ENCODE results near the gene ZIC5.

ZIC5 gene

GRCh38 chr13:99985886-99986527, 14.4 kb upstream of the ZIC5 start:
- no peak overlapping the region for H3K27ac ChIP-seq
- TF ChIP-seq ZFX (IDR thresholded peaks at IDR 0.05) (no peak), CTCF (conservative IDR thresholded peaks at IDR 0.05) (no peak)

- no peak overlapping the region for H3K27ac ChIP-seq
- TF ChIP-seq CTCF (conservative IDR thresholded peaks at IDR 0.05): no peak
- no peak for TF ChIP-seq ZFX (IDR thresholded peaks at IDR 0.05)
Measured at GRCh38 chr13:99985241-99985874, 13.8 kb upstream of the ZIC5 start.

- TF ChIP-seq ZFX (IDR thresholded peaks at IDR 0.05) (no peak), CTCF (conservative IDR thresholded peaks at IDR 0.05) (no peak)
- no peak overlapping the region for H3K27ac ChIP-seq
Measured at GRCh38 chr13:99984461-99985240, 13.1 kb upstream of the ZIC5 start.

- TF ChIP-seq CTCF (conservative IDR thresholded peaks at IDR 0.05): no peak
- TF ChIP-seq ZFX (IDR thresholded peaks at IDR 0.05): no peak
- H3K27ac ChIP-seq: peak overlapping the region; percentile 85
Measured at GRCh38 chr13:99983499-99984401, 12.2 kb upstream of the ZIC5 start.

- TF ChIP-seq CTCF (conservative IDR thresholded peaks at IDR 0.05) (no peak), ZFX (IDR thresholded peaks at IDR 0.05) (no peak)
- peak overlapping the region; percentile 85 for H3K27ac ChIP-seq
Measured at GRCh38 chr13:99982731-99983498, 11.3 kb upstream of the ZIC5 start.

GRCh38 chr13:99982036-99982730, 10.6 kb upstream of the ZIC5 start:
- peak overlapping the region; percentile 85 for H3K27ac ChIP-seq

More at GRCh38 chr13:99982036-99982730, 10.6 kb upstream of the ZIC5 start:
- TF ChIP-seq CTCF (conservative IDR thresholded peaks at IDR 0.05): no peak
- TF ChIP-seq ZFX (IDR thresholded peaks at IDR 0.05): peak; percentile 86

Measured in C4-2B (cell line).